ENCODE data around the gene TRPM2.

The TRPM2 gene

GRCh38 chr21:44466996-44467858 is 113.8 kb downstream of the TRPM2 start:
- Histone ChIP-seq H4K8ac (ENCODE audit: low read depth, low read length) (no peak overlapping the region), H2AK5ac (ENCODE audit: low read length) (no peak overlapping the region), H3K27me3 (ENCODE audit: insufficient read depth, low read length) (no peaks in the 10 kb centered on the region), H2BK12ac (ENCODE audit: low read length) (no peak overlapping the region), H4K91ac (ENCODE audit: low read depth, low read length) (no peak overlapping the region), H3K4me1 (ENCODE audit: control insufficient read depth in 1 of 2, insufficient read depth in 2 of 2, low read length in 2 of 2) (no peaks in the 10 kb centered on the region), H3K79me2 (ENCODE audit: control insufficient read depth, insufficient read depth, low read length, poor library complexity) (no peaks in the 10 kb centered on the region), H2BK5ac (ENCODE audit: low read depth, low read length, poor library complexity) (no peak overlapping the region), H3K9ac (ENCODE audit: low read length) (no peak overlapping the region), H2BK120ac (ENCODE audit: insufficient read depth, low read length, poor library complexity) (no peak overlapping the region), H3K4ac (ENCODE audit: low read depth, low read length) (no peak overlapping the region), H3K9me3 (ENCODE audit: insufficient read depth, low read depth, low read length) (peaks cover 2% of the 10 kb centered on the region), H3K14ac (ENCODE audit: low read length) (no peak overlapping the region), H3K36me3 (ENCODE audit: control insufficient read depth in 1 of 2, insufficient read depth in 2 of 2, low read length in 2 of 2) (no peaks in the 10 kb centered on the region), H3K18ac (ENCODE audit: low read length) (no peak overlapping the region), H3K4me2 (ENCODE audit: low read length) (no peak overlapping the region), H3K79me1 (ENCODE audit: low read length) (no peaks in the 10 kb centered on the region), H4K12ac (ENCODE audit: low read depth, low read length) (no peak overlapping the region), H2AFZ (ENCODE audit: insufficient read depth, low read length, poor library complexity) (no peak overlapping the region), H3K23ac (ENCODE audit: low read length) (no peak overlapping the region), H3K4me3 (ENCODE audit: low read depth, low read length) (no peak overlapping the region), H3K27ac (ENCODE audit: low read depth, low read length) (no peak overlapping the region)
- WGBS (ENCODE audit: extremely low coverage, insufficient coverage, insufficient read length) = no CpG with 5 or more reads among the region's 36 CpGs
- DNase-seq = no peak

DNA sequence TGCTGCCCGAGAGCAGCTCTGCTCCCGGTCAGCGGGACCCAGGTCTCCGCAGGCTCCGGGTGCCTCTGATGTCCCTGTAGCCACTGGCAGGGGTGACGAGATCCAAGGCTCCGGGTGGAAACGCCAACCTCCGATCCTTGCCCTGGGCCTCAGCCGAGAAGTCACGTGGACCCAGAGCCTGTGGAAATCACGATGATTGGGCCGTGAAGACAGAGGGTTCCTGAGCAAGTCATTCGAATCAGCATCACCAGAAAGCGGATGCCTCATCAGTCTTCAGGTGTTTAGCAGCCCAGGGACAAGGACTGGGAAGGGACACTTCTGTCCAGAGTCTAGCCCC is 114.4 kb downstream of the TRPM2 start:
- Histone ChIP-seq H2AK5ac (ENCODE audit: low read length) (no peak overlapping the region), H3K27ac (ENCODE audit: low read depth, low read length) (no peak overlapping the region), H2BK120ac (ENCODE audit: insufficient read depth, low read length, poor library complexity) (no peak overlapping the region), H2BK12ac (ENCODE audit: low read length) (no peak overlapping the region), H3K9ac (ENCODE audit: low read length) (no peak overlapping the region), H2BK5ac (ENCODE audit: low read depth, low read length, poor library complexity) (no peak overlapping the region), H3K4me1 (ENCODE audit: control insufficient read depth in 1 of 2, insufficient read depth in 2 of 2, low read length in 2 of 2) (no peaks in the 10 kb centered on the region), H2AFZ (ENCODE audit: insufficient read depth, low read length, poor library complexity) (no peak overlapping the region), H4K91ac (ENCODE audit: low read depth, low read length) (no peak overlapping the region), H3K79me2 (ENCODE audit: control insufficient read depth, insufficient read depth, low read length, poor library complexity) (no peaks in the 10 kb centered on the region), H3K4me3 (ENCODE audit: low read depth, low read length) (no peak overlapping the region), H3K14ac (ENCODE audit: low read length) (no peak overlapping the region), H3K23ac (ENCODE audit: low read length) (no peak overlapping the region), H4K12ac (ENCODE audit: low read depth, low read length) (no peak overlapping the region), H3K4ac (ENCODE audit: low read depth, low read length) (no peak overlapping the region), H4K8ac (ENCODE audit: low read depth, low read length) (no peak overlapping the region), H3K27me3 (ENCODE audit: insufficient read depth, low read length) (no peaks in the 10 kb centered on the region), H3K9me3 (ENCODE audit: insufficient read depth, low read depth, low read length) (peaks cover 2% of the 10 kb centered on the region), H3K4me2 (ENCODE audit: low read length) (no peak overlapping the region), H3K79me1 (ENCODE audit: low read length) (no peaks in the 10 kb centered on the region), H3K18ac (ENCODE audit: low read length) (no peak overlapping the region), H3K36me3 (ENCODE audit: control insufficient read depth in 1 of 2, insufficient read depth in 2 of 2, low read length in 2 of 2) (no peaks in the 10 kb centered on the region)
- no CpG with 5 or more reads among the region's 15 CpGs for WGBS (ENCODE audit: extremely low coverage, insufficient coverage, insufficient read length)
- no peak for DNase-seq

DNA sequence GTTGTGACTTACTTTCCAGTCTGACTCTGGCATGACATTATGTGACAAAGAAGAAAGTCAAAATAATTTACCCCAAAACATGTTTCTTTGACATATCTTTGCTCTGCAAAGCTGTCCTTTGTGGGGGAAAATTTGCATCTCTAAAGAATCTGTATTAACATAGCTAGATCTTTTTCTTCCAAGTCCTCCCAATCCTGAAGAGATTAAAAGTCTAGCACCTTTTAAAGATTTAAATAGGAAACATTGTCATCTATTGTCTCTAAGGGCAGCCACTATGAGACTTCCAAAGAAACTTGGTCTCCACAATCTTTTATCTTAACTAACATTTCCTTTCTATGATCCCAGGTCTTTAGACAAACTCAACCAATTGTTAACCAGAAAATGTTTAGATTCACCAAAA is 117.9 kb downstream of the TRPM2 start:
- Histone ChIP-seq H3K27ac (ENCODE audit: low read depth, low read length) (no peak overlapping the region), H3K14ac (ENCODE audit: low read length) (no peak overlapping the region), H2BK12ac (ENCODE audit: low read length) (no peak overlapping the region), H4K12ac (ENCODE audit: low read depth, low read length) (no peak overlapping the region), H3K79me1 (ENCODE audit: low read length) (no peaks in the 10 kb centered on the region), H3K4me1 (ENCODE audit: control insufficient read depth in 1 of 2, insufficient read depth in 2 of 2, low read length in 2 of 2) (no peaks in the 10 kb centered on the region), H2BK120ac (ENCODE audit: insufficient read depth, low read length, poor library complexity) (no peak overlapping the region), H3K9ac (ENCODE audit: low read length) (no peak overlapping the region), H3K27me3 (ENCODE audit: insufficient read depth, low read length) (no peaks in the 10 kb centered on the region), H3K79me2 (ENCODE audit: control insufficient read depth, insufficient read depth, low read length, poor library complexity) (no peaks in the 10 kb centered on the region), H3K23ac (ENCODE audit: low read length) (no peak overlapping the region), H3K4ac (ENCODE audit: low read depth, low read length) (no peak overlapping the region), H2BK5ac (ENCODE audit: low read depth, low read length, poor library complexity) (no peak overlapping the region), H4K8ac (ENCODE audit: low read depth, low read length) (no peak overlapping the region), H3K36me3 (ENCODE audit: control insufficient read depth in 1 of 2, insufficient read depth in 2 of 2, low read length in 2 of 2) (no peaks in the 10 kb centered on the region), H3K4me2 (ENCODE audit: low read length) (no peak overlapping the region), H3K18ac (ENCODE audit: low read length) (no peak overlapping the region), H2AK5ac (ENCODE audit: low read length) (no peak overlapping the region), H2AFZ (ENCODE audit: insufficient read depth, low read length, poor library complexity) (no peak overlapping the region), H3K9me3 (ENCODE audit: insufficient read depth, low read depth, low read length) (peaks cover 3% of the 10 kb centered on the region), H4K91ac (ENCODE audit: low read depth, low read length) (no peak overlapping the region), H3K4me3 (ENCODE audit: low read depth, low read length) (no peak overlapping the region)
- DNase-seq = no peak

DNA sequence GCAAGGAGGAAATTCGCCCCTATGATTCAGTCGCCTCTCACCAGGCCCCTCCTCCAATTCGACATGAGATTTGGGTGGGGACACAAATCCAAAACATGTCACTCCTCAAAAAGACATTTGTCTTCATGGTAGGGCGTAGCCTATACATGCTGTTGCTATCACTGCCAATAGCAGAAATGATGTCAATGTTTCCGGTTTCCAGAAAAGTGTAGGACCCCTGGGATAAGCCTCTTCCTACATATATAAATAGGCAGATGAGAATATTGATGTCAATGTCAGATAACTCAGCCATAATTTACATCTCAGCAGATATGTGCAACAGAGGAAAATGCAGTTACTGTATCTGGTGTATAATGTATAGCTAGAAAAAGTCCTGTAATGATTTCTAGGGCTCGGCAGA is 118.6 kb downstream of the TRPM2 start:
- H3K9me3 ChIP-seq (ENCODE audit: insufficient read depth, low read depth, low read length) = peaks cover 3% of the 10 kb centered on the region
- H3K4me3 ChIP-seq (ENCODE audit: low read depth, low read length) = no peak overlapping the region
- H3K4me1 ChIP-seq (ENCODE audit: control insufficient read depth in 1 of 2, insufficient read depth in 2 of 2, low read length in 2 of 2) = no peaks in the 10 kb centered on the region

More for the DNA sequence above, 118.6 kb downstream of the TRPM2 start:
- H2BK120ac ChIP-seq (ENCODE audit: insufficient read depth, low read length, poor library complexity) = no peak overlapping the region
- H3K79me1 ChIP-seq (ENCODE audit: low read length) = no peaks in the 10 kb centered on the region
- no peak overlapping the region for H4K12ac ChIP-seq (ENCODE audit: low read depth, low read length)
- H3K27me3 ChIP-seq (ENCODE audit: insufficient read depth, low read length) = no peaks in the 10 kb centered on the region
- no peak overlapping the region for H3K9ac ChIP-seq (ENCODE audit: low read length)
- H3K23ac ChIP-seq (ENCODE audit: low read length) = no peak overlapping the region
- H3K4me2 ChIP-seq (ENCODE audit: low read length) = no peak overlapping the region
- no peaks in the 10 kb centered on the region for H3K36me3 ChIP-seq (ENCODE audit: control insufficient read depth in 1 of 2, insufficient read depth in 2 of 2, low read length in 2 of 2)
- no peak for DNase-seq
- H3K18ac ChIP-seq (ENCODE audit: low read length) = no peak overlapping the region
- no peak overlapping the region for H2BK5ac ChIP-seq (ENCODE audit: low read depth, low read length, poor library complexity)
- no peak overlapping the region for H4K91ac ChIP-seq (ENCODE audit: low read depth, low read length)
- no peak overlapping the region for H3K27ac ChIP-seq (ENCODE audit: low read depth, low read length)
- no peak overlapping the region for H2AFZ ChIP-seq (ENCODE audit: insufficient read depth, low read length, poor library complexity)
- H2BK12ac ChIP-seq (ENCODE audit: low read length) = no peak overlapping the region
- H2AK5ac ChIP-seq (ENCODE audit: low read length) = no peak overlapping the region
- no peak overlapping the region for H3K14ac ChIP-seq (ENCODE audit: low read length)
- H3K79me2 ChIP-seq (ENCODE audit: control insufficient read depth, insufficient read depth, low read length, poor library complexity) = no peaks in the 10 kb centered on the region
- no peak overlapping the region for H3K4ac ChIP-seq (ENCODE audit: low read depth, low read length)
- no peak overlapping the region for H4K8ac ChIP-seq (ENCODE audit: low read depth, low read length)
- no CpG with 5 or more reads among the region's 6 CpGs for WGBS (ENCODE audit: extremely low coverage, insufficient coverage, insufficient read length)
